OCI-LY1 (cell line): ENCODE data around the gene PSMB5.

Source experiments
- EZH2 ChIP-seq: fragments of 200-600 bp; sonication (generic), shearing (Covaris generic); IDR thresholded peaks from 2 replicates; pipeline ENCODE4 v1.8.0; 2017; ENCODE audit warnings: borderline replicate concordance, mixed run types, mild to moderate bottlenecking, antibody characterized with exemption, low read length, moderate library complexity, mixed read lengths
- TF ChIP-seq, protein P1 (sequence below): fragments of 200-600 bp; sonication (generic), shearing (Covaris generic); IDR thresholded peaks from 2 replicates; pipeline ENCODE4 v1.5.1; 2017; ENCODE audit warnings: mild to moderate bottlenecking, antibody characterized with exemption, low read length, moderate library complexity, mixed read lengths

DNA sequence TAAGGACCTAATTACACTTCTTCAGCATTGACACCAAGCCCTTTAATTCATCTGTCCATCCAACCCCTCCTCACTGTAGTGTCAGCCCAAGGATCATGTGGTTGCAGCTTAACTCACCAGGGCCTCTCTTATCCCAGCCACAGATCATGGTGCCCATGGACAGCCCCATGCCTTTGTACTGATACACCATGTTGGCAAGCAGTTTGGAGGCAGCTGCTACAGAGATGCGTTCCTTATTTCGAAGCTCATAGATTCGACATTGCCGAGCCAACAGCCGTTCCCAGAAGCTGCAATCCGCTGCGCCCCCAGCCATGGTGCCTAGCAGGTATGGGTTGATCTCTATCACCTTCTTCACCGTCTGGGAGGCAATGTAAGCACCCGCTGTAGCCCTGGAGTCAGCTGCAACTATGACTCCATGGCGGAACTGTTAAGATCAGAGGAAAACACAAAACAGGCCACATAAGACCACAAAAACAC, 1.4 kb downstream of the PSMB5 start:
- TF ChIP-seq, protein P1, sequence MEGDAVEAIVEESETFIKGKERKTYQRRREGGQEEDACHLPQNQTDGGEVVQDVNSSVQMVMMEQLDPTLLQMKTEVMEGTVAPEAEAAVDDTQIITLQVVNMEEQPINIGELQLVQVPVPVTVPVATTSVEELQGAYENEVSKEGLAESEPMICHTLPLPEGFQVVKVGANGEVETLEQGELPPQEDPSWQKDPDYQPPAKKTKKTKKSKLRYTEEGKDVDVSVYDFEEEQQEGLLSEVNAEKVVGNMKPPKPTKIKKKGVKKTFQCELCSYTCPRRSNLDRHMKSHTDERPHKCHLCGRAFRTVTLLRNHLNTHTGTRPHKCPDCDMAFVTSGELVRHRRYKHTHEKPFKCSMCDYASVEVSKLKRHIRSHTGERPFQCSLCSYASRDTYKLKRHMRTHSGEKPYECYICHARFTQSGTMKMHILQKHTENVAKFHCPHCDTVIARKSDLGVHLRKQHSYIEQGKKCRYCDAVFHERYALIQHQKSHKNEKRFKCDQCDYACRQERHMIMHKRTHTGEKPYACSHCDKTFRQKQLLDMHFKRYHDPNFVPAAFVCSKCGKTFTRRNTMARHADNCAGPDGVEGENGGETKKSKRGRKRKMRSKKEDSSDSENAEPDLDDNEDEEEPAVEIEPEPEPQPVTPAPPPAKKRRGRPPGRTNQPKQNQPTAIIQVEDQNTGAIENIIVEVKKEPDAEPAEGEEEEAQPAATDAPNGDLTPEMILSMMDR: no peak
- no peak for TF ChIP-seq EZH2
